ENCODE results near the gene C1orf122.

DNA sequence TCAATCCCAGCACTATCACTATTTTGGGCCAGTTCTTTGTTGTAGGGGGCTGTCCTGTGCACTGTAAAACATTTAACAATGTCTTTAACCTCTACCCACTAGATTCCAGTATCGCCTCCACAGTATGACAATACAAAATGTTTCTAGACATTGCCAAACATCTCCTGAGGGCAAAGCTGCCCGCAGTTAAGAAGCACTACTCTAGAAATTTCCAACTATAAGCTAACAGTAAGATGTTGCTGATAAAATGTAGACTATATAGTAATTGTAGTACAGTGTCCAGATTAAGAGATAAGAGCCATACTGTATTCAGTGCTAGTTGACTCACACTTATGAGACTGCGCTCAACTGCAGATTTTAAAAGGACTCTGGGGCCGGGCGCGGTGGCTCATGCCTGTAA is 46.8 kb downstream of the C1orf122 start:
- TF ChIP-seq, protein P1, sequence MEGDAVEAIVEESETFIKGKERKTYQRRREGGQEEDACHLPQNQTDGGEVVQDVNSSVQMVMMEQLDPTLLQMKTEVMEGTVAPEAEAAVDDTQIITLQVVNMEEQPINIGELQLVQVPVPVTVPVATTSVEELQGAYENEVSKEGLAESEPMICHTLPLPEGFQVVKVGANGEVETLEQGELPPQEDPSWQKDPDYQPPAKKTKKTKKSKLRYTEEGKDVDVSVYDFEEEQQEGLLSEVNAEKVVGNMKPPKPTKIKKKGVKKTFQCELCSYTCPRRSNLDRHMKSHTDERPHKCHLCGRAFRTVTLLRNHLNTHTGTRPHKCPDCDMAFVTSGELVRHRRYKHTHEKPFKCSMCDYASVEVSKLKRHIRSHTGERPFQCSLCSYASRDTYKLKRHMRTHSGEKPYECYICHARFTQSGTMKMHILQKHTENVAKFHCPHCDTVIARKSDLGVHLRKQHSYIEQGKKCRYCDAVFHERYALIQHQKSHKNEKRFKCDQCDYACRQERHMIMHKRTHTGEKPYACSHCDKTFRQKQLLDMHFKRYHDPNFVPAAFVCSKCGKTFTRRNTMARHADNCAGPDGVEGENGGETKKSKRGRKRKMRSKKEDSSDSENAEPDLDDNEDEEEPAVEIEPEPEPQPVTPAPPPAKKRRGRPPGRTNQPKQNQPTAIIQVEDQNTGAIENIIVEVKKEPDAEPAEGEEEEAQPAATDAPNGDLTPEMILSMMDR (conservative IDR thresholded peaks at IDR 0.05; ENCODE audit: low read length): no peak
- TF ChIP-seq EZH2phosphoT487 (IDR thresholded peaks at IDR 0.05; ENCODE audit: borderline replicate concordance, low read depth, low read length): no peak

Measured in OCI-LY7 (cell line).